ENCODE data around the gene ACER3. TPM values are rescaled to one million over a fixed set of nuclear protein-coding genes. Genes with fewer than 3 reads are reported as not detected.

The ACER3 gene
- total and polyA plus RNA-seq, 2 of the 4 experiments (the other 2 are of a cell fraction) = 3.5 to 10.0 TPM

GRCh38 chr11:77038029-77038824, 177.5 kb downstream of the ACER3 start (continued):
- no peak for TF ChIP-seq MAZ (IDR thresholded peaks at IDR 0.05; ENCODE audit: borderline replicate concordance, low read depth, low read length)

- POLR2A ChIA-PET (ENCODE audit: unreplicated experiment) = no interaction called here
- Histone ChIP-seq H3K4me3 (ENCODE audit: insufficient read depth, low read depth, low read length) (no peak overlapping the region), H2AK5ac (ENCODE audit: low read depth, low read length) (peak overlapping the region; percentile 0), H3K9ac (ENCODE audit: low read depth, low read length) (no peak overlapping the region), H3K14ac (replicated peaks; ENCODE audit: low read depth, low read length) (no peak overlapping the region), H3K18ac (ENCODE audit: low read depth, low read length) (no peak overlapping the region), H2BK5ac (ENCODE audit: low read depth, low read length, poor library complexity, severe bottlenecking) (no peak overlapping the region), H3K56ac (ENCODE audit: extremely low read depth, insufficient read depth, low read length) (no peak overlapping the region), H4K20me1 (ENCODE audit: insufficient read depth, low read length) (no peaks in the 10 kb centered on the region; the same call in none of the 2 replicates), H3K4me2 (ENCODE audit: low read depth, low read length) (no peak overlapping the region), H4K8ac (ENCODE audit: low read depth in 2 of 2, low read length in 2 of 2) (no peak overlapping the region), H2AFZ (replicated peaks; ENCODE audit: low read length, poor library complexity) (peak overlapping the region; percentile 93), H2AK9ac (replicated peaks; ENCODE audit: low read depth, low read length, poor library complexity) (peak overlapping the region; percentile 67), H2BK120ac (ENCODE audit: low read depth, low read length) (no peak overlapping the region; the same call in 1 of the 2 replicates), H3K79me1 (ENCODE audit: low read depth in 1 of 2, low read length in 2 of 2) (no peaks in the 10 kb centered on the region), H3K27me3 (ENCODE audit: control insufficient read depth, insufficient read depth, low read length) (peaks cover 29% of the 10 kb centered on the region), H2BK15ac (ENCODE audit: low read depth, low read length) (no peak overlapping the region; the same call in 2 of the 3 replicates), H3K4me1 (ENCODE audit: control insufficient read depth, insufficient read depth, low read length) (peaks cover 3% of the 10 kb centered on the region; the same call in 1 of the 2 replicates), H3K23ac (ENCODE audit: low read depth, low read length) (0 out of 2 replicates have a peak overlapping the region, but pooled peaks have one; percentile 51), H3K27ac (ENCODE audit: insufficient read depth, low read length) (no peak overlapping the region), H3K36me3 (ENCODE audit: control insufficient read depth, insufficient read depth, low read length) (no peaks in the 10 kb centered on the region), H4K5ac (ENCODE audit: low read depth, low read length) (no peak overlapping the region), H3K9me3 (ENCODE audit: control insufficient read depth, insufficient read depth, low read length) (no peaks in the 10 kb centered on the region), H2BK20ac (ENCODE audit: low read depth, low read length) (no peak overlapping the region; the same call in 1 of the 2 replicates), H3K9me1 (ENCODE audit: insufficient read depth, low read length) (peaks cover 2% of the 10 kb centered on the region; the same call in 1 of the 2 replicates), H4K91ac (ENCODE audit: insufficient read depth, low read depth, low read length) (no peak overlapping the region), H3K4ac (ENCODE audit: low read depth, low read length) (no peak overlapping the region)
- ATAC-seq (ENCODE audit: low read depth) = no peak
- dilution Hi-C loops (cut with HindIII; ENCODE audit: low sequenced_read_pairs, unreplicated experiment) = no loop called here
- TF ChIP-seq, protein P1, sequence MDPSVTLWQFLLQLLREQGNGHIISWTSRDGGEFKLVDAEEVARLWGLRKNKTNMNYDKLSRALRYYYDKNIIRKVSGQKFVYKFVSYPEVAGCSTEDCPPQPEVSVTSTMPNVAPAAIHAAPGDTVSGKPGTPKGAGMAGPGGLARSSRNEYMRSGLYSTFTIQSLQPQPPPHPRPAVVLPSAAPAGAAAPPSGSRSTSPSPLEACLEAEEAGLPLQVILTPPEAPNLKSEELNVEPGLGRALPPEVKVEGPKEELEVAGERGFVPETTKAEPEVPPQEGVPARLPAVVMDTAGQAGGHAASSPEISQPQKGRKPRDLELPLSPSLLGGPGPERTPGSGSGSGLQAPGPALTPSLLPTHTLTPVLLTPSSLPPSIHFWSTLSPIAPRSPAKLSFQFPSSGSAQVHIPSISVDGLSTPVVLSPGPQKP (IDR thresholded peaks at IDR 0.05; ENCODE audit: borderline replicate concordance, low read depth, low read length) = no peak
- TF ChIP-seq RFX5 (IDR thresholded peaks at IDR 0.05; ENCODE audit: low read depth, low read length) (no peak), RAD21 (IDR thresholded peaks at IDR 0.05; ENCODE audit: low read length) (no peak), MAZ (IDR thresholded peaks at IDR 0.05; ENCODE audit: borderline replicate concordance, low read depth, low read length) (no peak)
- 83% methylated on average over 11 of the region's 16 CpGs; no CpG with 5 or more reads in 1 of the 2 experiments for WGBS, 2 experiments (ENCODE audit: extremely low coverage in 2 of 2, insufficient read length in 1 of 2)
- BruUV-seq (replicated peaks) = no TSS peak
- in situ Hi-C loops (cut with MboI; ENCODE audit: low sequenced_read_pairs) = loop anchor here (10.0 to 25.0 kb wide), 2 partner anchors 224 to 302 kb away; no protein-coding TSS in a partner anchor
- CTCF ChIA-PET = interaction anchor here (0.7 to 2.6 kb wide), 3 partner anchors 72 to 120 kb away, joined by 3 to 9 read pairs (median 4); no protein-coding TSS in a partner anchor
- intact Hi-C loops (cut with micrococcal nuclease) = loop anchor here (2.0 to 10.0 kb wide), 2 partner anchors 64 to 118 kb away; no protein-coding TSS in a partner anchor
- DNase-seq = no peak
Measured at GRCh38 chr11:77038825-77039326, 178.2 kb downstream of the ACER3 start.
